Suprapubic skin (tissue), 4 donors: ENCODE data around the gene TP53TG5.

ENCODE experiments used
- POLR2A ChIP-seq, 2 donors: fragments of 450-650 bp; IDR thresholded peaks; one replicate each; pipeline ENCODE4 v1.6.1; 2017; ENCODE audit warnings: antibody characterized with exemption in 2 of 2, mild to moderate bottlenecking in 2 of 2, moderate library complexity in 2 of 2
- POLR2AphosphoS5 ChIP-seq, 3 donors: sonication (generic); formaldehyde crosslinking; IDR thresholded peaks; one replicate each; pipeline ENCODE4 v1.6.1; 2017; ENCODE audit warnings: antibody characterized with exemption in 3 of 3
- TF ChIP-seq, protein P1 (sequence below), 2 donors: fragments of 200-600 bp in 1 of 2; fragments of 450-650 bp in 1 of 2; sonication (generic) in 1 of 2; IDR thresholded peaks; one replicate each; pipeline ENCODE4 v1.5.1; 2016 to 2019; ENCODE audit warnings: antibody characterized with exemption in 2 of 2, mild to moderate bottlenecking in 1 of 2, moderate library complexity in 1 of 2

GRCh38 chr20:45425561-45425960 lies 47.4 kb upstream of the TP53TG5 start:
- TF ChIP-seq, protein P1, sequence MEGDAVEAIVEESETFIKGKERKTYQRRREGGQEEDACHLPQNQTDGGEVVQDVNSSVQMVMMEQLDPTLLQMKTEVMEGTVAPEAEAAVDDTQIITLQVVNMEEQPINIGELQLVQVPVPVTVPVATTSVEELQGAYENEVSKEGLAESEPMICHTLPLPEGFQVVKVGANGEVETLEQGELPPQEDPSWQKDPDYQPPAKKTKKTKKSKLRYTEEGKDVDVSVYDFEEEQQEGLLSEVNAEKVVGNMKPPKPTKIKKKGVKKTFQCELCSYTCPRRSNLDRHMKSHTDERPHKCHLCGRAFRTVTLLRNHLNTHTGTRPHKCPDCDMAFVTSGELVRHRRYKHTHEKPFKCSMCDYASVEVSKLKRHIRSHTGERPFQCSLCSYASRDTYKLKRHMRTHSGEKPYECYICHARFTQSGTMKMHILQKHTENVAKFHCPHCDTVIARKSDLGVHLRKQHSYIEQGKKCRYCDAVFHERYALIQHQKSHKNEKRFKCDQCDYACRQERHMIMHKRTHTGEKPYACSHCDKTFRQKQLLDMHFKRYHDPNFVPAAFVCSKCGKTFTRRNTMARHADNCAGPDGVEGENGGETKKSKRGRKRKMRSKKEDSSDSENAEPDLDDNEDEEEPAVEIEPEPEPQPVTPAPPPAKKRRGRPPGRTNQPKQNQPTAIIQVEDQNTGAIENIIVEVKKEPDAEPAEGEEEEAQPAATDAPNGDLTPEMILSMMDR (IDR thresholded peaks at IDR 0.05) = no peak
- TF ChIP-seq POLR2A (IDR thresholded peaks at IDR 0.05) (no peak), POLR2AphosphoS5 (IDR thresholded peaks at IDR 0.05) (no peak)
